ENCODE results near the gene BCAS3.

- TF ChIP-seq GATA3 (IDR thresholded peaks at IDR 0.05; ENCODE audit: low read depth, low read length) (no peak), GATA2 (IDR thresholded peaks at IDR 0.05; ENCODE audit: low read depth, low read length) (no peak)
These were observed 519.1 kb downstream of the BCAS3 start for GRCh38 chr17:61196799-61197198.

Measured in SH-SY5Y (cell line).